Heart right ventricle (tissue), 16 donors: ENCODE results near the gene TPRG1. TPM values are rescaled to one million over a fixed set of nuclear protein-coding genes. Genes with fewer than 3 reads are reported as not detected.

Experiments used
- ATAC-seq, 8 donors: fragments of 200-7000 bp; cut with Tn5 transposase; one replicate each; pipeline ENCODE4 v1.9.1; 2020; ENCODE audit warnings: mild to moderate bottlenecking in 8 of 8, moderate library complexity in 8 of 8, moderate number of reproducible peaks in 1 of 8
- DNase-seq, 2 donors: peaks; one replicate each; pipeline ENCODE4 v3.0.0-alpha.2; 2020
- H3K27ac ChIP-seq, 10 donors: fragments of 200-600 bp; sonication (generic) in 2 of 10; one replicate each; pipeline versions ENCODE4 v1.5.0 to v1.8.0; 2020 to 2022; ENCODE audit warnings: mild to moderate bottlenecking in 3 of 10
- H3K27me3 ChIP-seq, 7 donors: fragments of 200-600 bp; one replicate each; pipeline ENCODE4 v1.8.0; 2021 to 2022; ENCODE audit warnings: mild to moderate bottlenecking in 2 of 7
- H3K36me3 ChIP-seq, 9 donors: fragments of 200-600 bp; sonication (generic) in 1 of 9; one replicate each; pipeline versions ENCODE4 v1.5.0 to v1.8.0; 2020 to 2022; ENCODE audit warnings: mild to moderate bottlenecking in 2 of 9
- H3K4me1 ChIP-seq, 9 donors: fragments of 200-600 bp; sonication (generic) in 1 of 9; one replicate each; pipeline versions ENCODE4 v1.5.0 to v1.8.0; 2020 to 2022; ENCODE audit warnings: mild to moderate bottlenecking in 4 of 9
- H3K4me3 ChIP-seq, 10 donors: fragments of 200-600 bp; sonication (generic) in 2 of 10; one replicate each; pipeline versions ENCODE4 v1.5.0 to v1.8.0; 2020 to 2022; ENCODE audit warnings: mild to moderate bottlenecking in 7 of 10, moderate library complexity in 2 of 10
- H3K9me3 ChIP-seq, 11 donors: fragments of 200-600 bp in 10 of 11; sonication (generic) in 2 of 11; one replicate each; pipeline versions ENCODE4 v1.5.0 to v1.8.0; 2013 to 2022; ENCODE audit warnings: mild to moderate bottlenecking in 2 of 11, control low read depth in 1 of 11, moderate library complexity in 1 of 11
- WGBS, 2 donors: extraction: QIAGEN DNeasy Blood & Tissue Kit; methylation state at CpG; one replicate each; pipeline ENCODE4 v1.1.7; 2013; ENCODE audit warnings: inconsistent platforms in 1 of 2; 5-methylcytosine and 5-hydroxymethylcytosine counted together
- intact Hi-C, 10 donors: fragments of 100-400 bp; cut with DNase I; formaldehyde crosslinking; loops; one replicate each; pipeline versions ENCODE4 v1.11.1 to v1.14.2; 2022
- polyA plus RNA-seq, 2 donors: library from polyadenylated mRNA; stranded (reverse); fragments of 200-250 nt; gene quantifications; one replicate each; pipeline ENCODE4 v1.2.3, GENCODE V29; 2013
- total RNA-seq, 10 donors: library from RNA; stranded (reverse); fragmentation: NEBNext Ultra II Directional in 3 of 10; extraction: Animal tissue kit (Norgen Biotek cat#: 25700) in 3 of 10; gene quantifications; one replicate each; pipeline versions ENCODE4 v1.2.1 to v1.2.4, GENCODE V29; 2021 to 2023
- TF ChIP-seq, protein P1 (sequence below), 9 donors: fragments of 200-600 bp; sonication (generic) in 2 of 9; IDR thresholded peaks; one replicate each; pipeline versions ENCODE4 v1.5.0 to v1.8.0; 2021 to 2022; ENCODE audit warnings: antibody characterized with exemption in 9 of 9, mild to moderate bottlenecking in 5 of 9, moderate library complexity in 1 of 9
- donor health status: Arrhythmogenic right ventricular cardiomyopathy.
- donor health status: ischemic (EF 13 %, LVEDD 7.1; RV severe dilation, severe dysfunction).
- donor health status: healthy with polysubstance abuse.
- donor health status: DM: no; HTN: yes; CAD: no.
- donor health status: DM: no; HTN: no; CAD: no.
- donor health status: ischemic (EF 25% LVEDD 6.9; RV normal size, moderate dysfunction).
- donor health status: ischemic (EF 25% LVEDD 5.7; RV mildly dilated, moderate dysfunction).
- donor health status: healthy.
- donor health status: DM: yes; HTN: yes; CAD: no.
- donor health status: Ischemic cardiomyopathy.
- donor health status: ischemic (EF 35%, LVEDD 5.7; RV mildly dilated, moderate dysfunction).
- donor health status: nonischemic (EF 11% LVEDD 7.7; RV severe dilation, severe dysfunction).
- donor health status: DM: yes; HTN: yes; CAD: no.
- donor health status: PGD.
- donor health status: ischemic (EF 29% LVEDD 5.4; RV normal size, mild dysfunction).
- donor health status: nonischemic (EF 23%, LVEDD 6.1; RV moderate dilation, normal function).

TPRG1 gene
- total and polyA plus RNA-seq, 12 donors = 0.62 to 3.1 (median 1.8) TPM

DNA sequence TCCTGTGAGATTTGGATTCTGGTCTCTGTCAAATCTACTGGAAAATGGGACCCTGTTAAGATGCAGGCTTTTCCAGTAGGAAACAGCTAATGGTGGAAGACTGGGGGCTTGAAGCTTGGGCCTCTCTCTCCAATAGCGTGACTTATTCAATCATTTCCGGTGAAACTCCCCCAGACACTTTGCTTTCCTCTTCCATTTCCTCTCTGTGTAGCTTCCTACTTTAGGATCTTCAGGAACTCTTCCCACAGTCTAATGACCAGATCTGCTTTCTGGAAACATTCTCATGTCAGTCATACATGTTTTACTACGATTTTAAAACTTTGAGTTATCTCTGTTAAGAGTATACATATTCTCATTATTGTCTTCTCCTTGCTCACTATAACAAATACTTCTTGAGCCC is 28.0 kb upstream of the TPRG1 start:
- DNase-seq (no peak), ATAC-seq (no peak)
- TF ChIP-seq, protein P1, sequence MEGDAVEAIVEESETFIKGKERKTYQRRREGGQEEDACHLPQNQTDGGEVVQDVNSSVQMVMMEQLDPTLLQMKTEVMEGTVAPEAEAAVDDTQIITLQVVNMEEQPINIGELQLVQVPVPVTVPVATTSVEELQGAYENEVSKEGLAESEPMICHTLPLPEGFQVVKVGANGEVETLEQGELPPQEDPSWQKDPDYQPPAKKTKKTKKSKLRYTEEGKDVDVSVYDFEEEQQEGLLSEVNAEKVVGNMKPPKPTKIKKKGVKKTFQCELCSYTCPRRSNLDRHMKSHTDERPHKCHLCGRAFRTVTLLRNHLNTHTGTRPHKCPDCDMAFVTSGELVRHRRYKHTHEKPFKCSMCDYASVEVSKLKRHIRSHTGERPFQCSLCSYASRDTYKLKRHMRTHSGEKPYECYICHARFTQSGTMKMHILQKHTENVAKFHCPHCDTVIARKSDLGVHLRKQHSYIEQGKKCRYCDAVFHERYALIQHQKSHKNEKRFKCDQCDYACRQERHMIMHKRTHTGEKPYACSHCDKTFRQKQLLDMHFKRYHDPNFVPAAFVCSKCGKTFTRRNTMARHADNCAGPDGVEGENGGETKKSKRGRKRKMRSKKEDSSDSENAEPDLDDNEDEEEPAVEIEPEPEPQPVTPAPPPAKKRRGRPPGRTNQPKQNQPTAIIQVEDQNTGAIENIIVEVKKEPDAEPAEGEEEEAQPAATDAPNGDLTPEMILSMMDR (IDR thresholded peaks at IDR 0.05) = no peak
- no peaks in the 10 kb centered on the region for H3K9me3 ChIP-seq
- 62 to 80% methylated on average over 3 of the region's 3 CpGs for WGBS, 2 donors
- intact Hi-C loops = loop anchor here in 5 of 10 donors (10.0 kb wide), 5 partner anchors 99 to 1409 kb away; partner anchors contain the start of gene BCL6 (in 1 of the 5)
- H3K27ac ChIP-seq = peak overlapping the region in 2 of 10 donors; percentile 35 to 67
- H3K36me3 ChIP-seq = no peaks in the 10 kb centered on the region
- peaks cover 0 to 33% (median 7%) of the 10 kb centered on the region in 9 donors for H3K4me1 ChIP-seq
- no peaks in the 10 kb centered on the region for H3K27me3 ChIP-seq
- H3K4me3 ChIP-seq = no peak overlapping the region

DNA sequence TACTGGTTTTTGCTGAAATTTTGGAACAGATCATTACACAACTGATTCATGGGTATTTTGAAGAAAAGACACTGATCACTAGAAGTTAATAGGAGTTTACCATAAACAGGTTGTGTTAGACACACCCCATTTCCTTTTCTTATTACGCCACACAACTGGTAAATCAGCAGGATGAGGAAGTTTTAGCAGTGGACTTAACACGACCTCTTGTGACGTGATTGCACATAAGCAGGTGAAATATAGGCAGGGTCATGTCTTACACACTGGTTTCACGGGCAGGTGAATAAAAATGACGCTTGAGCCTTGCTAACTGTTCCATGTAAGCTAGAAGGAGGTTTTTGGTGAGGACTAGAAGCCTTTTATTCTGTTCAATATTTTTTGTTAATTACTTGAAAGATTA is 27.1 kb upstream of the TPRG1 start:
- H3K27me3 ChIP-seq = no peaks in the 10 kb centered on the region
- intact Hi-C loops = loop anchor here (5.0 to 10.0 kb wide), 11 partner anchors 100 to 1412 kb away; partner anchors contain the start of gene BCL6 (in 1 of the 10)
- DNase-seq (no peak), ATAC-seq (peak in 7 of 8 donors; percentile 57 to 78 (median 63))
- H3K27ac ChIP-seq = peak overlapping the region in 1 of 10 donors; percentile 67
- no peak overlapping the region for H3K4me3 ChIP-seq
- H3K36me3 ChIP-seq = no peaks in the 10 kb centered on the region
- TF ChIP-seq, protein P1 (IDR thresholded peaks at IDR 0.05) = peak in 7 of 9 donors; percentile 9 to 51 (median 35)
- no peaks in the 10 kb centered on the region for H3K9me3 ChIP-seq
- H3K4me1 ChIP-seq = peaks cover 0 to 33% (median 7%) of the 10 kb centered on the region in 9 donors
- 47 to 51% methylated on average over 5 of the region's 5 CpGs for WGBS, 2 donors

DNA sequence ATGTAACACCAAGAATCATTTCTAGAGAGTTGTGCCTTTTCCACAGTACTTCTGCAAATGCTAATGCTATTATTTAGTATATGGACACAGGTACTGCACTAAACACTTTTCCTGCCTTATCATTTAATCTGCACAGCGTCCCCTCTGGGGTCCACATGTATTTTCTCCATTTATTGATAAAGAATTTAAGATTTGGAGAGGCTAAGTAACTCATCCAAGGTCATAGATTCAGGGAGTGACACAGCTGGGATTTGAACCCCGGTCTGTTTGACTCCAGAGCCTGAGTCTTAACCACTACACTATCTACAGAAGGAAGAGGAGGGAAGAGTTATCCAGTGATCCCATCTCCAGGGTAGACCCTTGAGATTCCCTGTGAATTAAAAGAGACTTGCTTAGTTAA is 24.9 kb upstream of the TPRG1 start:
- WGBS, 2 donors = 54 to 71% methylated on average over 2 of the region's 2 CpGs
- intact Hi-C loops = loop anchor here (5.0 to 10.0 kb wide), 11 partner anchors 102 to 1415 kb away; partner anchors contain the start of gene BCL6 (in 1 of the 10)
- H3K9me3 ChIP-seq = no peaks in the 10 kb centered on the region

DNA sequence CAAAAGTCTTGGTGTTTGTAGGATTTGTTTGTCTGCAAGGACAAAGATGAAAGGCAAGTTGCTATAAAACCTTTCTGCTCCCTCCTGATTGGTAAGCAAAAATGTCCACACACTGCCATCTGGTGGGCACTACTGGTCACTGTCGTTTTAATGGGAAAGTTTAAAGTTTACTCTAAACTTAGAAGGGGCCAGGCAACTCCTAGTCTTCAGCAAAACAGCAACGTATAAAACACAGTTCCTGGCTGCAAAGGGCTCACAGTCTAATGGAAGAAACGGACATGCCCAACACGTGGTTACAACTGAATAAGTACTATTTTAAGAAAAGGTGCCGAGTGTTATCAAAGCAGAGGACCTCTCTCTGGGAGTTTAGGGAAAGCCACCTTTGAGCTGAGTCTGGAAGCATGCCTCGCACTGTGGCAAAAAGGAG is 23.7 kb upstream of the TPRG1 start:
- peak; percentile 56 to 79 (median 70) for ATAC-seq

More for the DNA sequence above, 24.9 kb upstream of the TPRG1 start:
- Histone ChIP-seq H3K27me3 (no peaks in the 10 kb centered on the region), H3K4me3 (no peak overlapping the region), H3K4me1 (peaks cover 0 to 33% (median 7%) of the 10 kb centered on the region in 9 donors), H3K36me3 (no peaks in the 10 kb centered on the region), H3K27ac (peak overlapping the region in 1 of 10 donors; percentile 46)
- DNase-seq (no peak), ATAC-seq (no peak)
- TF ChIP-seq, protein P1 (IDR thresholded peaks at IDR 0.05) = no peak

More for the DNA sequence above, 23.7 kb upstream of the TPRG1 start:
- 21 to 22% methylated on average over 6 of the region's 6 CpGs for WGBS, 2 donors
- Histone ChIP-seq H3K4me1 (peaks cover 0 to 32% (median 7%) of the 10 kb centered on the region in 9 donors), H3K9me3 (no peaks in the 10 kb centered on the region), H3K27me3 (no peaks in the 10 kb centered on the region), H3K4me3 (no peak overlapping the region), H3K36me3 (no peaks in the 10 kb centered on the region), H3K27ac (peak overlapping the region in 2 of 10 donors; percentile 11 to 46)
- TF ChIP-seq, protein P1 (IDR thresholded peaks at IDR 0.05) = peak; percentile 68 to 85 (median 78)
- intact Hi-C loops = loop anchor here (2.0 to 10.0 kb wide), 14 partner anchors 103 to 1416 kb away; partner anchors contain the start of gene BCL6 (in 1 of the 10)
- DNase-seq = peak; percentile 23 to 68
